GOT3 (cell line): Measurements from ENCODE around the gene ASCL2.

ENCODE experiments used
- DNase-seq: peaks from one replicate; lab custom pipeline; 2025; ENCODE audit warnings: mixed read lengths; lab: John Stamatoyannopoulos, UW

ASCL2 gene, protein sequence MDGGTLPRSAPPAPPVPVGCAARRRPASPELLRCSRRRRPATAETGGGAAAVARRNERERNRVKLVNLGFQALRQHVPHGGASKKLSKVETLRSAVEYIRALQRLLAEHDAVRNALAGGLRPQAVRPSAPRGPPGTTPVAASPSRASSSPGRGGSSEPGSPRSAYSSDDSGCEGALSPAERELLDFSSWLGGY

DNA sequence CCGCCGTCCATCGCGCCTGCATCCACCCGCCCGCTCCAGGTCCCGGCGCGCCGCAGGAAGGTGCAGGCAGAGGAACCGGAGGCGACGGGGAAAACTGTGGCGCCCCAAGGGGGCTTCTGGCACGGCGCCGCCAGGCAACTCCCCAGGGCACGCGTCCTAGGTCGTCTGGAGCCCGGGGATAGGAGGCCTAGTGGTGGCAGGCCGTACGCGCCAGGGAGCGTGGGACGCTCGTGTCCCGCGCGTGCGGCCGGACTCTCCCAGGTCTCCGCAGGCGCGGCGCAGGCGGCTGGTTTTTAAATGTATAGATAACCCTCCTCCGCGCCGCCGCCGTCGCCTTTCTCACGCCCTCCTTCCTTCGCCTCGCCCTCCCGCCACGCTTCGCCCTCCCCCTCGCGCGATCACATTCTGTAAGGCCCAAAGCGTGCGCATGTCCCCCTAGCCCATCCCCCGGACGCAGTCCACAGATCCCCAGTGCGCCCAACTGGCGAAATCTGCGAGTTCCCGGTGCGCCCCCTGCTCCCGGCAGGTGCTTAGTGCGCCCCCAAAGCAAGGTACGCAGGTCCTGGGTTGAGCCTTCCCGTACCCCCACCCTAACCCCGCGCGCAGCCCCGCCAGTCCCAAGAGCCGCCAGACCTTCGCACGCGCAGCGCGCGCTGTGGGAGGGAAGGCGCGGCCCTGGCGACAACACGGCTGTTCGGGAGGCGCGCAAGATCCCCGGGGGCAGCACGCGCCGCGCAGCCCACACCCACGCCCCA lies at the start of gene ASCL2:
TSS of gene ASCL2 (minus strand) at position 267 of the 755 bp plus-strand sequence. CDS start at position 11, 256 bp downstream.
- DNase-seq: no peak

DNA sequence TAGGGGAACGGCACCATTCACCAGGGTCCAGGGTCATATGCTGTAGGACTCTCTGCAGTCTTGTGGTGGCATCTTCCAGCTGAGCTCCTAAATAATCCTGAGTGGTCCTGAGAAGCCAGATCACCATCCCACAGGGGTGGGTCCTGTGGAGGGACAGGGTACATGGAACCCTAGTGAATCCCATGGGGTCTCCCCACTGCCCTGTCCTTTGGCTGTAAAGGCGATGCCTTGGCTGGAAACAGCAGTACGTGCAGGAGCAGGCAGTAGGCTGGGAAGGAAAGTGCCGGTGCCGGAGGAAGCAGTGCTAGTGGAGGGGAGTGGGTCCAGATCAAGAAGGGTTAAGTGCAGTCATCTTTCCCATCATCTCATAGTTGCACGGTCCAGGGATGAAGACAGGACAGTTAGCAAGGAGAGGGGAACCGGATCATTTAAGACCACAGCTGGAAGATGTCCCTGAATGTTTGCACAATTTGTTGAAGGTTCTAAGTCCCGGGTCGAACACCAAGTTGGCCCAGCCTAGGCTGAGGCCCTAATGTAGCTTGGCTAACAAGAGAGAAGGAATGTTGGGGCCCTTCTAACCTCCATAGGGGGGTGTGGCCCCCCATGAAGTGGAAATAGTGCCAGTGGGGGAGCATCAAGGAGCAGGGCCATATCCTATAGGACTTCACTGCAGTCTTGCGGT lies 49.5 kb upstream of the ASCL2 start:
- DNase-seq: no peak

DNA sequence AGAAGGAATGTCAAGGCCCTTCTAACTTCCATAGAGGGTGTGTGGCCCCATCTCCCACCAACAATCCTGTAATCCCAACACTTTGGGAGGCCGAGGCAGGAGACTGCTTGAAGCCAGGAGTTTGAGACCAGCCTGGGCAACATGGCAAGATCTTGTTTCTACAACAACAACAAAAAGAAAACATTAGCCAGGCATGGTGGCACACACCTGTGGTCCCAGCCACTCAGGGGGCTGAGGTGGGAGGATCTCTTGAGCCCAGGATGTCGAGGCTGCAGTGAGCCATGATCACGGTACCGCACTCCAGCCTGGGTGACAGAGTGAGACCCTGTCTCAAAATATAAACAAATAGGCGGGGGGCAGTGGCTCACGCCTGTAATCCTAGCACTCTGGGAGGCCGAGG lies 48.3 kb upstream of the ASCL2 start:
- no peak for DNase-seq

DNA sequence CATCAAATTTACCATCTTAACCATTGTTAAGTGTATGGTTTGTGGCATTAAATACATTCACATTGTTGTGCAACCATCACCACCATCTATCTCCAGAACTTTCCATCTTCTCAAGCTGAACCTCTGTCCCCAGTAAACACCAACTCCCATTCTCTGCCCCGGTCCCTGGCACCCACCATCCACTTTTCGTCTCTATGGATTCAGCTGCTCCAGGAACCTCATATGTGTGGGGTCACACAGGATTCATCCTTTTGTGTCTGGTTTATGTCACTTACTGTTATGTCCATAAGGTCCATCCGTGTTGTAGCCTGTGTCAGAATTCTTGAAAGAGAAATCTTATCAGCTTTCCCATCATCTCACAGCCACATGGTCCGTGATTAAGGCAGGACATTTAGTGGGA lies 47.7 kb upstream of the ASCL2 start:
- DNase-seq: no peak

DNA sequence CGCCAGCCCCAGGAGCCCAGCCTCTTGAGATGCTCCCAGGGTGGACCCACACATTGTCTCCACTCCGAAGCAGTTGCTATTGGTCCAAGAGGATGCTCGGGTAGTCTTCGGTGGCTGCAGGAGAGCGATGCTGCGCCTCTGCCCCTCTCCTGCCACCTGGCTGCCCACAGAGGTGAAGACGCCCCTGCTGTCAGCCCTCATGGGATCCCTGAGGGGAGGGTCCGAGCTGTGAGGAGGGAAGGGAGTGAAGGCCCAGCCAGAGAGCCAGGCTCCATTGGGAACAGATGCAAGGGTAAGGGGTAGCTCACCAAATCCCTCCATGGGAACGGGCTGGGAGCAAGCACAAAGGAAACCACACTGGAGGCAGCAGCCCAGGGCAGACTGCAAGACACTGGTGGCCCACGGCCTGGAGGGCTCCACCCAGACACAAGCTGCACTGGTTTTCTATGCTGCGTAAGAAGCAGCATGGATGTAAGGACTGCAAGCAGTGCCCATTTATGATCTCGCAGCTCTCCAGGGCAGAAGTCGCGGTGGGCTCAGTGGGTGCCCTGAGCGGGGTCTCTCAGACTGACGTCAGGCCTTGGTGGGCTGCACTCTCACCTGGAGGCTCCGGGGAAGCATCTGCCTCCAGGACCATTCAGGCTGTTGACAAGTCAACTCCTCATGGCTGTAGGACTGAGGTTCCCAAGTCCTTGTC lies 47.1 kb upstream of the ASCL2 start:
- DNase-seq: no peak

DNA sequence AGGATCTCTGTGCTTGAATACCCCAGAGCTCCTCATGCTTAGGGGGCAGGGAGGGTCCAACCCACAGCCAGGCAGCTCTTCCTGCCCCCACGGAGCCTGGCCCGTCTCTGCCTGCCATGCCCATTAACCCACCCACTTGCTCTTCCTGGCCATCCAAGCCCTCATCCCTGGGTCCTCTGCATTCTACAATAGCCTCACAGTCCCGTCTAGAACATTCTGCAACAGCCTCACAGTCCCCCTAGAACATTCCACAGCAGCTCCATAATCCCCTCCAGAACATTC lies 46.5 kb upstream of the ASCL2 start:
- no peak for DNase-seq

DNA sequence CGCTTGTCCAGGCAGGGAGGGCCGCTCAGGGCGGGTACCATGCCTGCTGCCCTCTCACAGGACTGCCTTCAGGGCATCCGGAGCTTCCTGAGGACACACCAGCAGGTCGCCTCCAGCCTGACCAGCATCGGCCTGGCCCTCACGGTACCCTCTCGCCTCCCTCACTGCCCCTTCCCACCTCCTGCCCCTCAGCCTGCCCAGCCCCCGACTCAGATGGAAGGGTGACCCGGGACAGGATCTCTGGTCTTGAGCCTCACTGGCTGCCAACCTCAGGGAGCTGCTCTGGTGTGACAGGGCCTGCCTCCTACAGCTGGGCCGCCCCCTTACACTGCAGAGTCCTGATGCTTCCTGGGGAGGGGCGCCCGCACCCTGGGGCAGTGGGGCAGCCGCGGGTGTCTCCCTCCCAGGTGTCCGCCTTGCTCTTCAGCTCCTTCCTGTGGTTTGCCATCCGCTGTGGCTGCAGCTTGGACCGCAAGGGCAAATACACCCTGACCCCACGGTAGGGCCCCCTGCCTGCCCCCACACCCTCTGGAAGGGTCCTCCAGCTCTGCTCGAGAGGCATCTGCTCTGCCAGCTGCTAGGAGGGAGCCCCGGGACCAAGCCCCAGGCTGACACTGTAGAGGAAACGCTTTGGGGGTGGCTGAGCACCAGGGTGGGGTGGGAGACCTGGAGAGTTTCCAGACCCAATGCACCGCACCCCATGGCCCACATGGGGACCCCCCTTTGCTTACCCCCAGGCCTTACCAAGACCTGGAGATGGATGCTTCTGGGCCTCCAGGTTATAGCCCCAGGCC lies 46.0 kb upstream of the ASCL2 start:
- no peak for DNase-seq

DNA sequence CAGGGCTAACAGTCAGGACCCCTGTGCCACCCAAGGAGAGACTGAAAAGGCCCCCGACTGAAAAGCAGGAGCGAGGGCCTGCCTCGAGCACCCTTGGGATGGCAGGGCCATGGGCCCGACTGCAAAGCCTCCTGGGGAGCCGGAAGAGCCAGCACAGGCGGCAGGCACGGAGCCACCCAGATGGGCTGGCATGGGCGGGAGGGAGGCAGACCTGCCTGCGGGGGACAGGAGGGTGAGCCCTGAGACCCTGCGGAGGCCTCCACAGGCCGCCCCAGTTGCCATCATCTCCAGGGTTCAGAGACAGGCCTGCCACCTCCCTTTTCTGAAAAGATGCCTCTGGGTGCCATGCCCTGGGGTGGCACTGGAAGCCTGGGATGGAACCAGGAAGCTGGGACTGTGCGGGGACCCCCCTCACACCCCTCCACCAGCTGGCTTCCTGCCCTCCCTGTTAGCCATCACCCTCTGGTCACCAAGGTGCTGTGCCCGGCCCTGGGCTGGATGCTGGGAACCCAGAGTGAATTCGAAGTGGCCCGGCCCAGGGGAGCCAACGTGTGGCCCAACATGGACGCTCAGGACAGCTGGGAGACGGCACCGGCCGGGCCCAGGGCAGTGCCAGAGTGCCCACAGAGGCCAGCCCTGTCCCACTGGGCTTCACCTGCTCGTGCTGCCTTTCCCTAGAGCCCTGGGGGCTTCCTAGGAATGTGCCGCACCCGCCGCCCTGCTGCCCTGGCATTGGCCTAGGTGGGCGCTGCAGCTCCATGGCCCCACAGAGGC lies 45.2 kb upstream of the ASCL2 start:
- no peak for DNase-seq

DNA sequence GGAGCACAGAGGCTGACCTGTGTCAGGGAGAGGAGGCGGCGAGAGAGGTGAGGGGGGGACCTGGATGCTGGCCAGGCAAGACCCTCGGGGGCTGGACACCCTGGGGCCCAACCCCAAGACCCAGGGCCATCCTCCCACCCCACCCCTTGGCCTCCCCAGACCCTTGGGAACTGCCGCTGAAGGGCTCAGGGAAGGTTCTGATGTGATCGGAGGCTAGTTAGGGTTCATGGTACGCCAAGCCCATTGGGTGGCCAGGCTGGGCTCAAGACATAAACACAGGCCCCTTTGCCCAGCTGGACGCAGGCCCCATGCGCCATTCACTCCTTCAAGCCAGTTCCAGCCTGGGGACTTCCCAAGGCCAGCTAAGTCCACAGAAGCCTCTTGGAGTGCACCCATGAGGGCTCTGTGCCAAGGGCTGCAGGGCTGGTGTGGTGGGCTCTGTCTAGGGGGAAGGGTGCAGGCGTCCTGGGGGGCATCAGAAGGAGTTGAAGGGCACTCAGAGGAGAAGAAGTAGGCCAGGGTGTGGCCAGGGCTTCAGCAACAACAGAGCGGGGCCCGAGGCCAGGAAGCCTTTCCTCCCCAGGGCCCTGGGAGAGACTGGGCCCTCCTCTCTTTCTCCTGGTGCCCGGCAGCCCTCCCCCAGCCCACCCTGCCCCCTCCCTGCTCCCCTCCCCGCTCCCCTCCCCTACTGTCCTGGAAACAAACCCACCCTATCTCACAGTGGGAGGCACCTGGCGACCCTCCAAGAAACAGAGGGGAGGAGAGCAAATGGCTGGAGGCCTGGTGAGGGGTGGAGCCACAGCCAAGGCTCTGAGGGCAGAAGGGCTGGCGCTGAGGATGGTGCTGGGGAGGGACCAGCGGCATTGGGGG lies 44.4 kb upstream of the ASCL2 start:
- no peak for DNase-seq

DNA sequence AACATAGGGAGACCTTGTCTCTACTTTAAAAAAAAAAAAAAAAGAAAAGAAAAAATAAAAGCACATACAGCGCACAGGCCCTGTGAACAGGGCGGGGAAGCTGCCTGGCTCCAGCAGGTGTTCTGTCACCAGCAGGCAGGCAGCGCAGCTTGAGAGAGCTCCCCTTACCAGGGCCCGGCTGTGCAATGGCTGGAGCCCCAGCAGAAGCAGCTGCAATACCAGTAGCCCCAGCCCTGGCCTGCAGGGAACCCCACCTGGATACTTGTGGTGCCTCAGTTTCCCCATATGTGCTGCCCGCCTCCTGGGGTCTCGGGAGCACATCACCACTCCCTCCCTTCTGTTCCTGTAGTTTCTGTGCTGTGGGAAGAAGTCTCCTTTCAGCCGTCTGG lies 43.7 kb upstream of the ASCL2 start:
- no peak for DNase-seq

DNA sequence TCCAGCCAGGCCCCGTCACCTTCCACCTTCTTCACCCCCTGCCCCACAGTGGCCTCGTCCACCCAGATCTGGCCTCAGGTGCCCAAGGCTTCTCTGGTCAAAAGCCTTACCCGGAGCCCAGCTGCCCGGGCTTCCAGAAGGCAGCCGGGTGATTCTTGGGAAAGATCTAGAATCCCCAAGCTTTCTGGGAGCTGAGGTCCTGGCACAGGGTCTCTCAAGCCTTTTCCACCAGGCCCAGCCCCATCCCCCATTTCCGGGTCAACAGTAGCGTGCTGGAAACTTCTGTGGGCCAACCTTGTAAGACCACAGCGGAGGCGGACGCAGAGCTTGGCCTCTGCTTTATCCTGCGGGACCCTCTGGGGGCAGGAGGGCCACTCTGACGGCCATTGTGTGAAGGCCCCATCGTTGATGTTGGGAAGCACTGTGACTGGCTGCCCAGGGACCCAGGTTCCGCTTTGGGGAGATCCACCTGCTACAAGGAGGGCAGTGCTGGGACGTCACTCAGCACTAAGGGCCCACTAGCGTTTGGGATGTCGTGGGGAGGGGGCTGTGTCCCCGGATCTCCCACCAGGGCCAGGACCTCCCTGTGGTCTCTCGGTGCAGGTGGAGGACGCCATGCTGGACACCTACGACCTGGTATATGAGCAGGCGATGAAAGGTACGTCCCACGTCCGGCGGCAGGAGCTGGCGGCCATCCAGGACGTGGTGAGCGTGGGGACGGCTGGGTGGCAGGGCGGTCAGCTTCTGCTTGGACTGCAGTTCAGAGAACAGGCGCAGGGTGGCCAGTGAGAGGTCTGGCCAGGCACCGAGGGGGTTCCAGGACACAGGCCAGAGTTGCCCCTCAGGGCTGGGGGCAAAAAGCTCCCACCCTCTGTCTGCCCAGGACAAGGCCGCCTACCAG lies 42.9 kb upstream of the ASCL2 start:
- DNase-seq: no peak

DNA sequence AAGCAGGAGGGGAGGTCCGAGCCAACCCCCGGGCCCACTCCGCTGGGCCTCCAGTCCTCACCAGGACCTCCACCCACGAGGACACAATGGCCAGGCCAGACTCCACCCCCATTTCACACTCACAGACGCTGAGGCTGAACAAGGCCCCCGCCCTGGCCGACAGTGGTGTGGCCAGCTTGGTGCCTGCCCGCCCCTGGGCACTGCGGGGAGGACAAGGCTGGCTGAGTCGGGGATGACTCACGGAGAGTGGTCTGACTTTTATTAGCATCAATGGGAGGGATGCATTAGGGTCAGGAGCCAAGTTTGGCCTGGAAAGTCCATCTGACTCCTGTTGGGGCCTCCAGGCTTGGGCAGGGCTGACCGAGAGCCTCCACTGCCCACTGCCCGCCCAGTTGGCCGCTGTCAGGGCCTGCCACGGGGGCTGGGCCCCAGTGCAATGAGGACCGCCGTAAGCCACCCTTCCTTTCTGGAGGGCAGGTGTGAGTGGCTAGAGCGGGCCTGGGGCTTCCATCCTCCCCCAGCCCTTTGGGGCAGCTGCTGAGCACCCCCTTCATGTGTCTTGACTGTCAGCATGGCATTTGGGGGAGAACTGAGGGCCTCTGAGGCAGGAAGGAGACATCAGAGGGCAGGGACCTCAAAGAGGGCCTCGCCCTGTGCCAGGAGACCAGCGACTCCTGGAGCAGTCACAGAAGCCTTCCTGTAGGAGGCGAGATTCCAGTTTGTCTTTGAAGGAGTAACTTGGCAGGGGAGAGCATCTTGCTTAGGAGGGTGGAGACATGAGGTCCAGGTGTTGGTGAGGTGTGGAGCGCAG lies 42.0 kb upstream of the ASCL2 start:
- no peak for DNase-seq

DNA sequence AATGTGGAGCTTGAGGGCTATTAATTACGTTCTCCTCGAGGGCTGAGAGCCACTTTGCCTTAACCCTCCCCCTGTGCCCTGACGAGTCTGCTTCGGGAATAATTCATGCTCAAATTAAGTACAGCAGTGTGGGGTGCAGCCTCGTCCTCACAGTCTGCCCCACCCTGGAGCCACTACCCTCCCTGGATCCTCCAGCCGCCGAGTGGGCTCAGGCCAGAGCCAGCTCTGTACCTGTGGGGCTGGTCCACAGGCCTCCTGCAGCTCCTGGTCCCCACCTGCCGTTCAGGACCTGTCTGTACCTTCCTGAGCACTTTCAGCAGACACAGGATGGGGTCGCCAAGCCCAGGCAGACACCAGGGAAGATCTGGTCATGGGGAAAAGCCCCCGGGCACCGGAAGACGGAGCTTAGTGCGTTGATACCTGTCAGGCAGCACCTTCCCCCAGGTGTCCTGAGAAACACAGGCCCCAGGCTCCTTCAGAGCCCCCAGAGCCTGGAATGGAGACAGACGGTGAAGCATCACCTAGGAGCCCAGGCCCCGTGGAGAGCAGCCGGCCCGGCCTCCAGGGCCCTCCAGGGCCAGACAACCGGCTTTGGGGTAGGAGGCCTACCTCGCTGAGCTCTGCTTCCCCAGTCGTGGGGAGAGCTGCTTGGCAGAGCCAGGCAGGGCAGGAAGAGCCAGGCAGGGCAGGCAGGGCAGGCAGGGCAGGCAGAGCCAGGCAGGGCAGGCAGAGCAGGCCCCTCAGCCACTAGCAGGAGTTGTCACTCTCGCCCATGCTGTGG lies 41.2 kb upstream of the ASCL2 start:
- DNase-seq: no peak

DNA sequence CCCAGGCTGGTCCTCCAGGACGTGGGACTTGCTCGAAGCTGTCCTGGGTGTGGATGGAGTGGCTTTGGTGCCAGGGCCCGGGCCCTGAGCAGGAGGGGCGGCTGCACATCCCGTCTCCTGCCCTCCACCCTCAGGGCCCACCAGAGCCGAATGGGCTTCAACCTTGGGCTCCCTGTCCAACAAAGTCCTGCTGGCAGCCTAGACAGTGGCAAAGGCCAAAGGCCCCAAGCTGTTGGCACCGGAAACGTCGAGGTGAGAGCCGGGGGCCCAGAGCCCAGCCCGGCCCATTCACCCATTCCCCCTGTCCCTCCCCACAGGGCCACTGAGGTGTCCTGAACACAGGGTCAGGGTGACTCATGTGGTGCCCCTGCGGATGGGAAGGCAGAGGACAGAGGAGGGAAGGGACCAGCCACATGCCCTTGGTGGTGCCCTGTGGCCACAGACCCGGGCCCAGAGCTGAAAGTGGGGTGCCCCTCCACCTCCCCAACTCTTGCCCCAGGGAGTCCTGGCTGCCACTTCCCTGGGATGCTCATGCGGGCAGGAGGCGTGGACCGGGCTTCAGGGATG lies 40.5 kb upstream of the ASCL2 start:
- no peak for DNase-seq

DNA sequence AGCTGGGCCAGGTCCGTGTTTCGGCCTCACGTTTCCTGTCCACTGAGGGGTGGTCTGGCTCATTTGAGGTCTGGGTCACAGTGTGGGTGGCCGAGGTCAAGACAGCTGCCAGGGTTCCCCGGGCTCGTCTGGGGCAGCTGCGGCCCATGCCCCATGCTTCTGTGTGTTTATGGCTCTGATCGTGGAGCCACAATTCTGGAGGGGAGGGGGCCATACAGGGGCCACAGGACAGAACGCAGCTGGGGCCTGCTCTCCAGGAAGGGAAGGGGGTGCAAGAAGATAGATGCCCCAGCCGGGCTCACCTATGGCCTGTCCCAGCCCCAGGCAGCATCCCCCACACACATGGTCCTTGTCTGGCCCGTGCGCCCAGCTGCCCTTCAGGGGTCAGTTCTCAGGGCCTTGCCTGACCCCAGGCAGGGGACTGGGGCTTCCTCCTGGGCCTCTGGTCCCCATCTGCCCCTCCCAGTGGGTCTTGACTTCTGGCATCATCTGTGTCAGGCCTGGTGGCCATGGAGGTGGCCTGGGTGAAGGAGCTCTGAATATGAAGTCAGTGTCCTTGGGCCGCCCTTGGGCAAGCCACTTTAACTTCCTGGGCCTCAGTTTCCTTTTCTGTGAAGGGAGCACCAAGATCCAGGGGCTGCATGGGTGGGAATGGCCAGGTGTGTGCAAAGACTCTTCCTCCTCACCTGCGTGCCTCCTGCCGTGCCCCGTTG lies 39.8 kb upstream of the ASCL2 start:
- DNase-seq: no peak

DNA sequence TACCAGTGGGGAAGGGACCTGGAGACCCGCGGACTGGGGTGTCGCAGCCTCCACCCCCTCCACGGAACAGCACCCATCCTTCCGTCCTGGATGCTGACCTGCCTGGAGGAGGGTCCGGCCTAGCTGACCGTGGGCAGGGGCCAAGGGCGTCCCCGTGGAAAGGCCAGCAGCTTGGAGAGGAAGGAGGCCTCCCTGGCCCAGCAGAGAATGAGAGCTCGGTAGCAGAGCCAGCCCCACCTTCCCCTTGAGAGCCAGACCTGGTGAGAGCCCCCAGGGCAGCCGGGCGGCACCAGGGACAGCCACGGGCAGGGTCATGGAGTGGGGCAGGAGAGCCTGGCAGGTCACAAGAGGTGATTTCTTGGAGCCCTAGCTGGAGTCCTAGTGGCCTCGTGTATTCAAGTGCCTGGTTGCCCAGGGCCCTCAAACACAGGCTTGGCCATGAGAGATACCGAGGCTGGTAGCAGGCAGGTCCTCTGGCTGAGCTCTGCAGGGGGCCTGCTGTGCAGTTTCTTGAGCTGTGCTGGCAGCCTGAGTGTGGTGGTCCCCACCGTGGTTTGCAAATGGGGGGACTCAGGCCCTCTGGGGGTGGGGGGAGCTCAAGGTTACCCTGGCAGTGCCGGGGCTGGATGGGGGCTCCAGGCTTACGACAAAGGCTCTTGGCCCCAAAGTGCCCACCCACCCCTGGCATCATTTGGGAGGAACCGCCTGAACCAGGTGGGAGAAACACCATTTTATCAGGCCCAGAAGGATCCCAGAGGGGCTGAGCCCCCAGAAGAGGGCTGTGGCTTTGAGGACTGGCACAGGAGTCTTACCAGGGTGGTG lies 39.1 kb upstream of the ASCL2 start:
- DNase-seq: no peak
